Lower lobe of right lung (tissue), 2 donors: ENCODE measurements around the gene KAT6B. TPM values are rescaled to one million over a fixed set of nuclear protein-coding genes. Genes with fewer than 3 reads are reported as not detected.

Source experiments
- ATAC-seq, 2 donors: fragments of 200-7000 bp; cut with Tn5 transposase; one replicate each; pipeline ENCODE4 v1.9.1; 2020 to 2022; ENCODE audit warnings: mild to moderate bottlenecking in 2 of 2, moderate library complexity in 2 of 2
- DNase-seq: peaks from one replicate; pipeline ENCODE4 v3.0.0-alpha.2; 2020
- H3K27ac ChIP-seq: fragments of 200-600 bp; one replicate; pipeline ENCODE4 v1.8.0; 2022
- H3K27me3 ChIP-seq: fragments of 200-600 bp; one replicate; pipeline ENCODE4 v1.8.0; 2022; ENCODE audit warnings: low read depth
- H3K36me3 ChIP-seq: fragments of 200-600 bp; one replicate; pipeline ENCODE4 v1.8.0; 2022; ENCODE audit warnings: mild to moderate bottlenecking
- H3K4me1 ChIP-seq: fragments of 200-600 bp; one replicate; pipeline ENCODE4 v1.8.0; 2022
- H3K4me3 ChIP-seq: fragments of 200-600 bp; one replicate; pipeline ENCODE4 v1.8.0; 2022; ENCODE audit warnings: mild to moderate bottlenecking
- H3K9me3 ChIP-seq: fragments of 200-600 bp; one replicate; pipeline ENCODE4 v1.8.0; 2022
- intact Hi-C: fragments of 100-400 bp; cut with DNase I; formaldehyde crosslinking; loops from one replicate; pipeline ENCODE4 v1.11.0; 2022
- total RNA-seq: library from RNA; stranded (reverse); fragmentation: NEBNext Ultra II Directional; extraction: Animal tissue kit (Norgen Biotek cat#: 25700); gene quantifications from one replicate; pipeline ENCODE4 v1.2.1, GENCODE V29; 2021
- TF ChIP-seq, protein P1 (sequence below): fragments of 200-600 bp; IDR thresholded peaks from one replicate; pipeline ENCODE4 v1.8.0; 2022; ENCODE audit warnings: antibody characterized with exemption, mild to moderate bottlenecking
- donor health status: DM: no; HTN: yes; CAD: no; lungs with severe emphysema.

The KAT6B gene
- total RNA-seq, 1 donor from 2014 or later: 46.3 TPM

GRCh38 chr10:74870191-74870590 is 43.8 kb downstream of the KAT6B start:
- DNase-seq: no peak
- Histone ChIP-seq H3K9me3 (no peaks in the 10 kb centered on the region), H3K27ac (no peak overlapping the region), H3K4me3 (no peak overlapping the region), H3K36me3 (no peaks in the 10 kb centered on the region), H3K27me3 (no peaks in the 10 kb centered on the region), H3K4me1 (peaks cover 14% of the 10 kb centered on the region)
- ATAC-seq: no peak
- TF ChIP-seq, protein P1, sequence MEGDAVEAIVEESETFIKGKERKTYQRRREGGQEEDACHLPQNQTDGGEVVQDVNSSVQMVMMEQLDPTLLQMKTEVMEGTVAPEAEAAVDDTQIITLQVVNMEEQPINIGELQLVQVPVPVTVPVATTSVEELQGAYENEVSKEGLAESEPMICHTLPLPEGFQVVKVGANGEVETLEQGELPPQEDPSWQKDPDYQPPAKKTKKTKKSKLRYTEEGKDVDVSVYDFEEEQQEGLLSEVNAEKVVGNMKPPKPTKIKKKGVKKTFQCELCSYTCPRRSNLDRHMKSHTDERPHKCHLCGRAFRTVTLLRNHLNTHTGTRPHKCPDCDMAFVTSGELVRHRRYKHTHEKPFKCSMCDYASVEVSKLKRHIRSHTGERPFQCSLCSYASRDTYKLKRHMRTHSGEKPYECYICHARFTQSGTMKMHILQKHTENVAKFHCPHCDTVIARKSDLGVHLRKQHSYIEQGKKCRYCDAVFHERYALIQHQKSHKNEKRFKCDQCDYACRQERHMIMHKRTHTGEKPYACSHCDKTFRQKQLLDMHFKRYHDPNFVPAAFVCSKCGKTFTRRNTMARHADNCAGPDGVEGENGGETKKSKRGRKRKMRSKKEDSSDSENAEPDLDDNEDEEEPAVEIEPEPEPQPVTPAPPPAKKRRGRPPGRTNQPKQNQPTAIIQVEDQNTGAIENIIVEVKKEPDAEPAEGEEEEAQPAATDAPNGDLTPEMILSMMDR: no peak
- intact Hi-C loops: no loop called here

- no peak overlapping the region for H3K4me3 ChIP-seq
- no peak overlapping the region for H3K27ac ChIP-seq
- TF ChIP-seq, protein P1: no peak
- DNase-seq (no peak), ATAC-seq (peak in 1 of 2 donors; percentile 34)
- no peaks in the 10 kb centered on the region for H3K9me3 ChIP-seq
- intact Hi-C loops: no loop called here
- no peaks in the 10 kb centered on the region for H3K27me3 ChIP-seq
- H3K4me1 ChIP-seq: peaks cover 25% of the 10 kb centered on the region
- H3K36me3 ChIP-seq: no peaks in the 10 kb centered on the region
These were observed 45.4 kb downstream of the KAT6B start for GRCh38 chr10:74871595-74872382.

GRCh38 chr10:74873803-74874454 is 47.5 kb downstream of the KAT6B start:
- intact Hi-C loops: no loop called here
- no peaks in the 10 kb centered on the region for H3K9me3 ChIP-seq
- no peak overlapping the region for H3K27ac ChIP-seq
- no peaks in the 10 kb centered on the region for H3K27me3 ChIP-seq
- H3K4me1 ChIP-seq: peaks cover 27% of the 10 kb centered on the region
- TF ChIP-seq, protein P1: no peak
- no peak for DNase-seq
- H3K4me3 ChIP-seq: no peak overlapping the region
- no peak for ATAC-seq
- H3K36me3 ChIP-seq: no peaks in the 10 kb centered on the region

GRCh38 chr10:74874649-74875048 is 48.2 kb downstream of the KAT6B start:
- H3K36me3 ChIP-seq: no peaks in the 10 kb centered on the region
- TF ChIP-seq, protein P1: no peak
- H3K27me3 ChIP-seq: no peaks in the 10 kb centered on the region
- intact Hi-C loops: no loop called here
- no peak for DNase-seq
- peaks cover 27% of the 10 kb centered on the region for H3K4me1 ChIP-seq
- no peak overlapping the region for H3K27ac ChIP-seq
- no peak for ATAC-seq
- no peaks in the 10 kb centered on the region for H3K9me3 ChIP-seq
- H3K4me3 ChIP-seq: no peak overlapping the region

GRCh38 chr10:74875068-74875467 is 48.7 kb downstream of the KAT6B start:
- H3K4me3 ChIP-seq: no peak overlapping the region
- TF ChIP-seq, protein P1: no peak
- DNase-seq (no peak), ATAC-seq (no peak)
- no peaks in the 10 kb centered on the region for H3K9me3 ChIP-seq
- H3K4me1 ChIP-seq: peaks cover 27% of the 10 kb centered on the region
- no peaks in the 10 kb centered on the region for H3K36me3 ChIP-seq
- no peak overlapping the region for H3K27ac ChIP-seq
- intact Hi-C loops: no loop called here
- H3K27me3 ChIP-seq: no peaks in the 10 kb centered on the region
